ENCODE results near the gene MLC1.

The MLC1 gene

DNA sequence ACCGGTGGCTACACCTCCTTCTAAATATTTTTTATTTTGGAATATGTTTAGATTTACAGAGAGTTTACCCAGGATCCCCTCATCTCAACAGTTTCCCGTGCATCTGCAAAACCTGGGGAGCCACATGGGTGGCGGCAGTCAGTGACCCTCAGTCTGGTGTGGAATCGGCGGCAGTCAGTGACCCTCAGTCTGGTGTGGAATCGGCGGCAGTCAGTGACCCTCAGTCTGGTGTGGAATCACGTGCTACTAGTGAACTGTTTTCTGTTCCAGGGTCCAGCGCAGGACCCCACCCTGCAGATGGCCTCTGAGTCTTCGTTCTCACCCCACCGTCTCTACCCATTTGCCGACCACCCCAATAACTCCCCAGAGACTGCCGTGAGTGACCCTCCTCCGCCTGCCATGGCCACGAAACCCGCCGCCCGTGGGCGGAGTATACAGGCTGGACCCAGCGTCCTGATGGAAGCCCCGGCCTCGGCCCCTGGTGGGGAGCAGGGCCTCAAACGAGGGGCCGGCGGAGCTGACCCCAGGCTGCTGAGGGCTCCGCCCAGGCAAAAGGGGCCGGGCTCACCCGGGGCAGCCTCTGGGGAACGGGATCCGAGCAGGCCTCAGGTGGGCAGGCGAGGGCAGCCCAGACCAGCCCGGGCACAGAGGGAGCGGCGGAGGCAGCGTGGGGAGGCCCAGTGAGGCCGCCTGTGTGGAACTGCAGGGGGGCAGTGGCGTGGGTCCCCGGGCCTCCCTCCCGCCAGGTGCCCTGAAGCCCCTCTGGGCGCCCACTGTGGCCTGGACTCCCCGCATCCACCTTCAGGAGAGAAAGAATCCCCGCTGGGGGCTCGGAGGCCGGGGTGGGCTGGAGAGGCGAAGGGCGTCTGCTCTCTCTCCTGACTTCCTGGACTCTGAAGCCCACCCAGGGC, 75.2 kb downstream of the MLC1 start:
- Mint-ChIP-seq H3K36me3 (ENCODE audit: low read depth) (no peaks in the 10 kb centered on the region), H3K4me3 (no peak overlapping the region), H3K4me1 (no peaks in the 10 kb centered on the region), H3K27me3 (ENCODE audit: low read depth) (peaks cover 68% of the 10 kb centered on the region), H3K27ac (no peak overlapping the region), H3K9me3 (no peaks in the 10 kb centered on the region)
- TF ChIP-seq, protein P1, sequence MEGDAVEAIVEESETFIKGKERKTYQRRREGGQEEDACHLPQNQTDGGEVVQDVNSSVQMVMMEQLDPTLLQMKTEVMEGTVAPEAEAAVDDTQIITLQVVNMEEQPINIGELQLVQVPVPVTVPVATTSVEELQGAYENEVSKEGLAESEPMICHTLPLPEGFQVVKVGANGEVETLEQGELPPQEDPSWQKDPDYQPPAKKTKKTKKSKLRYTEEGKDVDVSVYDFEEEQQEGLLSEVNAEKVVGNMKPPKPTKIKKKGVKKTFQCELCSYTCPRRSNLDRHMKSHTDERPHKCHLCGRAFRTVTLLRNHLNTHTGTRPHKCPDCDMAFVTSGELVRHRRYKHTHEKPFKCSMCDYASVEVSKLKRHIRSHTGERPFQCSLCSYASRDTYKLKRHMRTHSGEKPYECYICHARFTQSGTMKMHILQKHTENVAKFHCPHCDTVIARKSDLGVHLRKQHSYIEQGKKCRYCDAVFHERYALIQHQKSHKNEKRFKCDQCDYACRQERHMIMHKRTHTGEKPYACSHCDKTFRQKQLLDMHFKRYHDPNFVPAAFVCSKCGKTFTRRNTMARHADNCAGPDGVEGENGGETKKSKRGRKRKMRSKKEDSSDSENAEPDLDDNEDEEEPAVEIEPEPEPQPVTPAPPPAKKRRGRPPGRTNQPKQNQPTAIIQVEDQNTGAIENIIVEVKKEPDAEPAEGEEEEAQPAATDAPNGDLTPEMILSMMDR (IDR thresholded peaks at IDR 0.05; ENCODE audit: unreplicated experiment in 3 of 3): no peak
